HCT116 (cell line): ENCODE results near the gene CACNA1G.

Experiments used
- ZNF274 ChIP-seq: fragments of 200-500 bp; sonication (Bioruptor generic); IDR thresholded peaks from 2 replicates; pipeline ENCODE4 v1.6.1; 2014; ENCODE audit warnings: mild to moderate bottlenecking, low read depth, low read length, inconsistent platforms
- TF ChIP-seq, protein P1 (sequence below): IDR thresholded peaks from 2 replicates; pipeline ENCODE4 v1.6.1; 2012

DNA sequence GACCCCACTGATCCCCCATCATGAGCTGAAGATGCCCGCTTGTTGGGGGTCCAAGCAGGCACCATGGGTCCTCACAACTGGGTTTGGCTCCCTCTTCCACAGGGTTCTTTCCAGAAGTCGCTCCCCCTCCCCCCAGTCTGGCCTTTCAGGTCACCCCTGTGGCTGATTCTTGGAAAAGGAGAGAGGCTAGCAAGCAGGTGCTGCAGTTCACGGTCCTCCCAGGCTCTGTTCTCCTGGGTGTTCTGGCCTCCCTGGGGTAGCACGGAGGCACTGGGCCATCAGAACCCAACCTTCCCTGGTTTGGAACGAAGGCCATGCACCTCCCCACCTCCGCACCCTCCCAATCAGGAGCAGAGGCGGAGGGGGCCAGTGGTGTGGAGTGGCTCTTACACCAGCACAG lies 18.9 kb downstream of the CACNA1G start:
- TF ChIP-seq, protein P1, sequence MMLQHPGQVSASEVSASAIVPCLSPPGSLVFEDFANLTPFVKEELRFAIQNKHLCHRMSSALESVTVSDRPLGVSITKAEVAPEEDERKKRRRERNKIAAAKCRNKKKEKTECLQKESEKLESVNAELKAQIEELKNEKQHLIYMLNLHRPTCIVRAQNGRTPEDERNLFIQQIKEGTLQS = no peak
- TF ChIP-seq ZNF274 = no peak
